GM11168 (cell line): Measurements from ENCODE around the gene TMEM170B.
"Not testable (repeated sequence)": the region's sequence is repeated elsewhere in the genome, so short reads cannot be mapped to it uniquely, and the experiment has no call there.

Experiments
- in situ Hi-C: fragments of 300-500 bp; cut with MboI; formaldehyde crosslinking; loops from one replicate; pipeline ENCODE4 v1.12.0; 2022; ENCODE audit warnings: low sequenced_read_pairs; ENCODE audit not compliant: unreplicated experiment

TMEM170B gene

DNA sequence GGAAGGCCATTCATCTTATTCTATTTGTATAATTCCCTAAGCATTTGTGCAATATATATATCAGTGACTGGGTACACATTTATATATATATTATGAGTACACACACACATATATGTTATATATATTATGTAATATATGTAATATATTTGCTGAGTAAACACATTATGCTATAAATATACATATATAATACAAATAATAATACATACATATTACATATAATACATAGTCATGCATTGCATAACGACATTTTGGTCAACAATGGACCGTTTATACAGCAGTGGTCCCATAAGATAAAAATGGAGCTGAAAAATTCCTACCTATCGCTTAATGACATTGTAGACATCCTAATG, 11.4 kb upstream of the TMEM170B start:
- in situ Hi-C loops: no loop called here

- in situ Hi-C loops: no loop called here
Observed at GRCh38 chr6:11527274-11527870, 10.2 kb upstream of the TMEM170B start.

DNA sequence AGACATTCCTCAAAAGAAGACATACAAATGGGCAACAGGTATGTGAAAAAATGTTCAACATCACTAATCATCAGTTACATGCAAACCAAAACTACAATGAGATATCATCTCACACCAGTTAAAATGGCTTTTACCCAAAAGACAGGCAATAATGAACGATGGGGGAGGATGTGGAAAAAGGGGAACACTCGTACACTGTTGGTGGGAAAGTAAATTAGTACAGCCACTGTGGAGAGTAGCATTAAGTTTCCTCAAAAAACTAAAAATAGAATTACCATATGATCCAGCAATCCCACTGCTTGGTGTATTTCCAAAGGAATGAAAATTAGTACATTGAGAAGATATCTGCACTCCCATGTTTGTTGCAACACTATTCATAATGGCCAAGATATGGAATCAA, 8.6 kb upstream of the TMEM170B start:
- in situ Hi-C loops: no loop called here

DNA sequence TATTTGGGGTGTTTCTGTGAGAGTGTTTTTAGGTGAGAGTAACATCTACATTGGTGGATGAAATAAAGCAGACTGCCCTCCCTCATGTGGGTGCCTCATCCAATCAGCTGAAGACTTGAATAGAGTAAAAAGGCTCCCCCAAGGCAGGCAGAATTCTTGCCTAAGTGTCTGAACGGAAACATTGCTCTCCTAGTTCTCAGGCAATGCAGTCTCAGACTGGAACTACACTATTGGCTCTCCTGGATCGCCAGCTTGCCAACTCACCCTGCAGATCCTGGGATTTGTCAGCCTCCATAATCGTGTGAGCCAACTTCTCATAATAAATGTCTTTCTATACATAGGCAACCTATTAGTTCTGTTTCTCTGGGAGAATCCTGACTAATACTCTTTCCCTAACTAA, 5.5 kb upstream of the TMEM170B start:
- in situ Hi-C loops: no loop called here

DNA sequence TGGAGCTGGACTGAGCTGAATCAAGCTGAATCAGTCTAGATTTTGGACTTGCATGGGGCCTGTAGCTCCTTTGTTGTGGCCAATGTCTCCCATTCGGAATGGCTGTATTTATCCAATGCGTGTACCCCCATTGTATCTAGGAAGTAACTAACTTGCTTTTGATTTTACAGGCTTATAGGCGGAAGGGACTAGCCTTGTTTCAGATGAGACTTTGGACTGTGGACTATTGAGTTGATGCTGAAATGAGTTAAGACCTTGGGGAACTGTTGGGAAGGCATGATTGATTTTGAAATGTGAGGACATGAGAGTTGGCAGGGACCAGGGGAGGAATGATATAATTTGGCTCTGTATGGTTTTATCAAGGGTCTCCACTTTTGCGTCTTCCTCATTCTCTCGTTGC, 3.0 kb upstream of the TMEM170B start:
- in situ Hi-C loops: no loop called here

- in situ Hi-C loops: no loop called here
Observed at GRCh38 chr6:11535801-11536230, 1.7 kb upstream of the TMEM170B start.

DNA sequence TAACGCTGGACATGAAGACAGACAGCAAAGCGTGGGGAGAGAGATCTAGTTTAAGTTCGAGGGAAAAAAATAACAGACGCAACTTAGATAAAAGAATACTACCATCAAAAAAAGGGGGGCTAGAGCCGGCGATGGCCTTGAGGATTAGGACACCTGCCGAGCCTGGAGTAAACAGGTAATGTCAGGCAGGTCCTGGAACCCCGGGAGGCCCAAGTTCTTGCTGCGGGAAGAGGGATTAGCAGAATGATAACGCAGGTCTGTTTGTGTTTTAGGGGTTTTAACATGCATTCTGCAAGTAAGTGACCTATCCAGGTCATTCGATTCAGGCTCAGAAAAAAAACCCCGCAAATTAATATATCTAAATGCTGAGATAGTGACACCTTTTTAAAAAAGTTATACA, 754 bp upstream of the TMEM170B start:
- in situ Hi-C loops: no loop called here

DNA sequence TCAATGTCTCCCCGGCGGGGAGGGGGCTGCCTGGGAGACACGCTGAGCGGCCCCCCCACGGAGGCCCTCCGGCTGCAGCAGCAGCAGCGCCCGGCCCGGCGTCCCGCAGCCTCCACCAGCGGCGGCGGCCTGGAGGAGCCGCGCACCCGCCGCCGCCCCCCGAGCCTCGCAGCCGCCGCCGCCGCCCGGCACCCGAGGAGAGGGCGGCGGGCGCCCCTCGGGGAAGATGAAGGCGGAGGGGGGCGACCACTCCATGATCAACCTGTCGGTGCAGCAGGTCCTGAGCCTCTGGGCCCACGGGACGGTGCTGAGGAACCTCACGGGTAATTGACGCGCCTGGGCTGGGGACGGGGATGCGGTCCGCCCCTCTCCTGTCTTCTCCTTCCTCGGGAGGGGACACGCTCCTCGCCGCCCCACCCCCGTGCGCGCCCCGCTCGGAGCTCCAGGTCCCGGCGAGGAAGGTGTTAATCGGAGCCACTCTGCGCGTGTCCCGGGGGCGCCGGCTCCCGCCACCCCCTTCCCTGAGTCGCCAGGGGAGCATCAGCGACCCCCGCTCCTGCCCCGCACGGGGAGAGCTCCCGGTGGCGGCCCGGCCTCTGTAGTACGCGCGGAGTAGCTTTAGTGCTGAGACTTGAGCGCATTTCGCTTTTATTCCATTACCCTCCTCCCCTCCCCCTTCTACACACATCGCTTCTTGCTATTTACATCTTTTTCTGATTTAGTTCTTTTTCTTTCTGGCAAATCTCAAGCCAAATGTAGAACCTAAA, 686 bp downstream of the TMEM170B start:
- in situ Hi-C loops: no loop called here

- in situ Hi-C loops: no loop called here
Observed at GRCh38 chr6:11538819-11539468, 1.4 kb downstream of the TMEM170B start.

GRCh38 chr6:11542863-11543262, 5.3 kb downstream of the TMEM170B start:
- in situ Hi-C loops: no loop called here

DNA sequence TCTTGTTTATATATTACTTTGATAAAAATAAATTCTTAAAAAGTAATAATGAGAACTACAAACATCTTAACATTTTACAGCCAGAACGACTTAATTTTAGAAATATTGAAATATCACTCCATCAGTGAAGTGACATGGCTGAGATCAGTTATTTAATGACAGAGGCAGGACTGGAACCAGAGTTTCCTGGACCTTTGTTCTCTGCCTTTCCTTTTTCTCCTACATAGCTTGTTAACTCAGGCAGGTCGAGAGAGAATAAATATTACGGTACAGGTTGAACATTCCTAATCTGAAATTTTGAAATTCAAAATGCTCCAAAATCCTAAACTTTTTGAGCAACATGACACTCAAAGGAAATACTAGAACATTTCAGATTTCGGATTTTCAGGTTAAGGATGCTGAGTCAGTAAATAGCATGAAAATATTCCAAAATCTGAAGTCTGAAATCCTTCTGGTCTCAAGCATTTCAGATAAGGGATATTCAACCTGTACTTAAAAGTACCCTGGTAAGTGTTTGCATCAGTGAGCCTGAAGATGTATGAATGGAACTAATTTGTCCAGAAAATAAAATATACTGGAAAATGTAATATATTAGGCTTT, 6.5 kb downstream of the TMEM170B start:
- in situ Hi-C loops: no loop called here

GRCh38 chr6:11547846-11548245, 10.3 kb downstream of the TMEM170B start:
- in situ Hi-C loops: not testable (repeated sequence)

DNA sequence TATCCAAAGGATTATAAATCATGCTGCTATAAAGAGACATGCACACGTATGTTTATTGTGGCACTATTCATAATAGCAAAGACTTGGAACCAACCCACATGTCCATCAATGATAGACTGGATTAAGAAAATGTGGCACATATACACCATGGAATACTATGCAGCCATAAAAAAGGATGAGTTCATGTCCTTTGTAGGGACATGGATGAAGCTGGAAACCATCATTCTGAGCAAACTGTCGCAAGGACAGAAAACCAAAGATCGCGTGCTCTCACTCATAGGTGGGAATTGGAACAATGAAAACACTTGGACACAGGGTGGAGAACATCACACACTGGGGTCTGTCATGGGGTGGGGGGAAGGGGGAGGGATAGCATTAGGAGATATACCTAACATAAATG, 11.0 kb downstream of the TMEM170B start:
- in situ Hi-C loops: not testable (repeated sequence)

DNA sequence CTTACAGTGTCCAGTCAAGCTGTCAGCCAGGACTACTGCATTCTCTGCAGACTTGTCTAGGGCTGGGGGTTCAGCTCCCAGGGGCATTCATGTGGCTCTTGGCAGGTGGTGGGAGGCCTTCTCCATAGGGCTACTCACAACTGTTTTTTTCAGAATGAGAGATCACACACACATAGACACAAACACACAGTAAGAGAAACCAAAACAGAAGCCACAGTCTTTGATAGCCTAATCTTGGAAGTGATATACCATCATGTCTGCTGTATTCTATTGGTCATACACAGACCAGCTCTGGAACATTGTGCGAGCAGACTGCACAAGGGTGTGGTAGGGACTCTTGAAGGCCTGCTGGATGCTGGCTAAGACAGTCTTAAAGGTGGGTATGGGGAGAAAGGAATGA, 13.5 kb downstream of the TMEM170B start:
- in situ Hi-C loops: no loop called here

GRCh38 chr6:11552442-11552841, 14.9 kb downstream of the TMEM170B start:
- in situ Hi-C loops: no loop called here

GRCh38 chr6:11553824-11554223, 16.3 kb downstream of the TMEM170B start:
- in situ Hi-C loops: no loop called here

- in situ Hi-C loops: no loop called here
Observed at GRCh38 chr6:11556309-11556708, 18.8 kb downstream of the TMEM170B start.

GRCh38 chr6:11563793-11564192, 26.2 kb downstream of the TMEM170B start:
- in situ Hi-C loops: no loop called here

DNA sequence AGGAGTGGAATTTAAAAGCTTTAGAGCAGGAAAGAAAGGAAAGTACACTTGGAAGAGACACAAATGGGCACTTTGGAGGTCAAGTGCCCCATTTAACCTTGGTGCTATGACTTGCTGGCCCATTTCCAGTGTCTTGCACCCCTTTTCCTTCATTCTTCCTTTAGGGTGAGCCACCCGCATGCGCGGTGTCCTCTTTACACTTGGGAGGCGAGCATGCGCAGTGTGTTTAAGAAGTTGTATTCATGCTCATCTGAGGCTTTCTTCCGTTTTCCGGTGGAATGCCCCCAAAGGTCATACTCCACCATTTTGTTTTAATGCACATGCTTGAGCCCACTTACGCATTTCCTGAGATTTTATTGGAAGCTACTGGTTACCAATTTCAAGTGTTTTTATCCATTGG, 29.1 kb downstream of the TMEM170B start:
- in situ Hi-C loops: no loop called here

DNA sequence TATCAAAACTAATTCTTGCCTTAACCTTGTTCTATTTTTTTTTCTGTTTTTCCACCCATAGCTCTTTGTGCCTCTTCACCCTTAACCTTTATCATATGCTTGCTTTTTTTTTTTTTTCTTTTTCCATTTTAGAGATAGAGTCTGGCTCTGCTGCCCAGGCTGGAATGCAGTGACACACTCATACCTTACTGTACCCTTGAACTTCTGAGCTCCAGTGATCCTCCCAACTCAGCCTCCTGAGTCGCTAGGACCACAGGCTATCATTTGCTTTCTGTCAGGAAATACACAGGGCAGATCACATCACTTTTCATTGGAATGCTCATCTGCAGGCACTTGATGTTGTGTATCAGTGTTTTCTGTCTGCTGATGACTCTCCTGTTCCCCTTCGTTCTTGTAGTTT, 33.5 kb downstream of the TMEM170B start:
- in situ Hi-C loops: loop anchor here (5.0 kb wide), 1 partner anchor 74 kb away; no protein-coding TSS in a partner anchor

- in situ Hi-C loops: no loop called here
Observed at GRCh38 chr6:11575408-11576033, 38.0 kb downstream of the TMEM170B start.
